PC-3 (cell line): ENCODE measurements around the gene NAP1L4. TPM values are rescaled to one million over a fixed set of nuclear protein-coding genes. Genes with fewer than 3 reads are reported as not detected.

Experiments
- ATAC-seq: fragments of 200-7000 bp; cut with Tn5 transposase; 2 replicates; pipeline ENCODE4 v1.9.1; 2020; ENCODE audit warnings: mild to moderate bottlenecking, moderate library complexity
- BruUV-seq: library from RNA; stranded (reverse); fragments of 400-500 nt; replicated peaks from 2 replicates; lab custom pipeline; 2021; lab: Mats Ljungman, UMichigan
- CTCF ChIA-PET: fragments of 300-600 bp; sonication (Branson Sonifier 250); formaldehyde crosslinking; loops from one replicate; lab custom pipeline; 2022; ENCODE audit warnings: antibody characterized with exemption; lab: Charles Lee
- POLR2A ChIA-PET: fragments of 300-600 bp; sonication (Branson Sonifier 250); formaldehyde crosslinking; loops from one replicate; lab custom pipeline; 2022; ENCODE audit warnings: antibody characterized with exemption; ENCODE audit not compliant: unreplicated experiment; lab: Charles Lee
- DNase-seq: peaks from one replicate; pipeline ENCODE4 v3.0.0-alpha.2; 2015
- H2AFZ ChIP-seq: fragments of 300-600 bp; sonication (generic); 2 replicates; pipeline ENCODE4 v1.6.0; 2016; ENCODE audit warnings: antibody characterized with exemption, low read length
- H3F3A ChIP-seq: fragments of 300-600 bp; sonication (generic); one replicate; pipeline ENCODE4 v1.6.0; 2017; ENCODE audit warnings: antibody characterized with exemption, low read length, control low read depth, mild to moderate bottlenecking; ENCODE audit not compliant: unreplicated experiment
- H3K27ac ChIP-seq: fragments of 300-600 bp; sonication (generic); 2 replicates; pipeline ENCODE4 v1.5.1; 2016; ENCODE audit warnings: mild to moderate bottlenecking, low read length
- H3K27me3 ChIP-seq: fragments of 300-600 bp; sonication (generic); 2 replicates; pipeline ENCODE4 v1.6.1; 2016; ENCODE audit warnings: low read length, mixed read lengths
- H3K36me3 ChIP-seq: fragments of 300-600 bp; sonication (generic); 2 replicates; pipeline ENCODE4 v1.6.1; 2016; ENCODE audit warnings: low read depth, mixed run types, low read length, mixed read lengths
- H3K4me1 ChIP-seq: fragments of 300-600 bp; sonication (generic); 2 replicates; pipeline ENCODE4 v1.5.1; 2016; ENCODE audit warnings: low read length; ENCODE audit not compliant: insufficient read depth
- H3K4me2 ChIP-seq: fragments of 300-600 bp; sonication (generic); 2 replicates; pipeline ENCODE4 v1.6.0; 2016; ENCODE audit warnings: low read length
- H3K4me3 ChIP-seq: fragments of 300-600 bp; sonication (generic); 2 replicates; pipeline ENCODE4 v1.5.1; 2016; ENCODE audit warnings: mild to moderate bottlenecking, low read length, mixed read lengths
- H3K79me2 ChIP-seq: fragments of 300-600 bp; sonication (generic); 2 replicates; pipeline ENCODE4 v1.6.1; 2017; ENCODE audit warnings: low read length, mixed read lengths
- H3K9ac ChIP-seq: fragments of 300-600 bp; sonication (generic); 2 replicates; pipeline ENCODE4 v1.6.0; 2016; ENCODE audit warnings: mild to moderate bottlenecking, low read length
- H3K9me2 ChIP-seq: fragments of 300-600 bp; sonication (generic); replicated peaks from 2 replicates; pipeline ENCODE4 v1.6.1; 2016; ENCODE audit warnings: mixed run types, low read length, mixed read lengths
- H3K9me3 ChIP-seq: fragments of 300-600 bp; sonication (generic); 2 replicates; pipeline ENCODE4 v1.6.1; 2016; ENCODE audit warnings: low read length, mixed read lengths
- H4K20me1 ChIP-seq: fragments of 300-600 bp; sonication (generic); 2 replicates; pipeline ENCODE4 v1.6.1; 2016; ENCODE audit warnings: low read length, mixed read lengths
- EZH2 ChIP-seq: fragments of 300-600 bp; sonication (generic); IDR thresholded peaks from one replicate; pipeline ENCODE4 v1.6.1; 2017; ENCODE audit warnings: antibody characterized with exemption, mild to moderate bottlenecking, low read length; ENCODE audit not compliant: unreplicated experiment
- EZH2phosphoT487 ChIP-seq: fragments of 300-600 bp; sonication (generic); IDR thresholded peaks from 2 replicates; pipeline ENCODE4 v1.6.1; 2018; ENCODE audit warnings: mild to moderate bottlenecking, antibody characterized with exemption, low read length, borderline replicate concordance
- intact Hi-C: fragments of 100-400 bp; cut with micrococcal nuclease; formaldehyde crosslinking; loops from 2 replicates; pipeline ENCODE4 v1.9.0; 2023
- total RNA-seq: library from RNA; depleted of rRNA; stranded (reverse); fragments of >200 nt; gene quantifications from 2 replicates; pipeline ENCODE4 v1.2.3, GENCODE V29; 2014
- TF ChIP-seq, protein P1 (sequence below): fragments of 300-600 bp; sonication (generic); conservative IDR thresholded peaks from 2 replicates; pipeline ENCODE4 v1.5.1; 2017; ENCODE audit warnings: antibody characterized with exemption, low read depth, mild to moderate bottlenecking, low read length

Gene NAP1L4
- total RNA-seq, 1 experiment from 2014 or later: 115 TPM

DNA sequence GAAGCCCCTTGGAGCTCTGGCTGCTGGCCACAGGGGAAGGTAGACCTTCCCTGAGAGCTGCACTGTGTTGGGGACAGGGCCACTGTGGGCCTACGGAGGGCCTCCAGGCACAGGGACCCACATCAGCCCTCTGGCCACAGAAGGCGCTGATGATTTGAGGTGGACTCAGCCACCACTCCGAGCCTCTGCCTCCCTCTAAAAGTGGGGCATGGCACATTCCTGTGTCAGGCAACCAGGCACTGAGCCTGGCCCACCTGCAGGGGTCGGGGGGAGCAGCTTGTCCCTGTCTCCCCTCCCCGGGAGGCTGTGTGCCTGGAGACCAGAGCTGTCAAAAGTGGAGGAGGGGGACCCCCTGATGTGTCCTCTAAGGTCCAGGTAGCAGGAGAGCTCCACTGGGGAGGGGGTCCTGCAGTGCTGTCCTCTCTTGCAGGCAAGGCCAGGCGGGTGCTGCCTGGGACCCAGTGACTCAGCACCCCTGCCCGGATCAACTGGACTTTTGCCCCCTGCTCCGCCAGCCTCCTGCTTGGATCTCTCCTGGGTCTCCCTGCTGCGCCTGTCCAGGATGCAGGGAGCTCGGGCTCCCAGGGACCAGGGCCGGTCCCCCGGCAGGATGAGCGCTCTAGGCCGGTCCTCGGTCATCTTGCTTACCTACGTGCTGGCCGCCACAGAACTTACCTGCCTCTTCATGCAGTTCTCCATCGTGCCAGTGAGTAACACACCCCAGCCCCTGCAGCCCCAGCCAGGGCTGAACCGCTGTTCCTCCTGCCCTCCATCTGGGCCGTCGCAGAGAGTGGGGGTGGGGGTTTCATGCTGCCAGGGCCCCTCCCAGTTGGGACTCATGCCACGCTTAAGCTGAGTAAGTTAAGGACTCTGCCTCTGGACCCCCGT lies 89.1 kb downstream of the NAP1L4 start:
- peak; percentile 1; the same call in 1 of the 2 replicates for ATAC-seq
- Histone ChIP-seq H3K4me2 (peak overlapping the region; percentile 93), H3K4me3 (peak overlapping the region; percentile 73), H3K9ac (peak overlapping the region; percentile 57; the same call in 1 of the 2 replicates), H3K9me2 (no peaks in the 10 kb centered on the region), H3K9me3 (no peaks in the 10 kb centered on the region), H3K27me3 (no peaks in the 10 kb centered on the region), H3K4me1 (peaks cover 45% of the 10 kb centered on the region), H3K36me3 (no peaks in the 10 kb centered on the region), H3K27ac (no peak overlapping the region), H4K20me1 (no peaks in the 10 kb centered on the region), H3F3A (no peaks in the 10 kb centered on the region), H2AFZ (no peak overlapping the region), H3K79me2 (no peaks in the 10 kb centered on the region)
- no peak for DNase-seq
- BruUV-seq: no TSS peak
- intact Hi-C loops: no loop called here
- TF ChIP-seq EZH2 (no peak), EZH2phosphoT487 (no peak)
- TF ChIP-seq, protein P1, sequence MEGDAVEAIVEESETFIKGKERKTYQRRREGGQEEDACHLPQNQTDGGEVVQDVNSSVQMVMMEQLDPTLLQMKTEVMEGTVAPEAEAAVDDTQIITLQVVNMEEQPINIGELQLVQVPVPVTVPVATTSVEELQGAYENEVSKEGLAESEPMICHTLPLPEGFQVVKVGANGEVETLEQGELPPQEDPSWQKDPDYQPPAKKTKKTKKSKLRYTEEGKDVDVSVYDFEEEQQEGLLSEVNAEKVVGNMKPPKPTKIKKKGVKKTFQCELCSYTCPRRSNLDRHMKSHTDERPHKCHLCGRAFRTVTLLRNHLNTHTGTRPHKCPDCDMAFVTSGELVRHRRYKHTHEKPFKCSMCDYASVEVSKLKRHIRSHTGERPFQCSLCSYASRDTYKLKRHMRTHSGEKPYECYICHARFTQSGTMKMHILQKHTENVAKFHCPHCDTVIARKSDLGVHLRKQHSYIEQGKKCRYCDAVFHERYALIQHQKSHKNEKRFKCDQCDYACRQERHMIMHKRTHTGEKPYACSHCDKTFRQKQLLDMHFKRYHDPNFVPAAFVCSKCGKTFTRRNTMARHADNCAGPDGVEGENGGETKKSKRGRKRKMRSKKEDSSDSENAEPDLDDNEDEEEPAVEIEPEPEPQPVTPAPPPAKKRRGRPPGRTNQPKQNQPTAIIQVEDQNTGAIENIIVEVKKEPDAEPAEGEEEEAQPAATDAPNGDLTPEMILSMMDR: no peak
- ChIA-PET POLR2A (no interaction called here), CTCF (interaction anchor here (1.0 kb wide), 1 partner anchor 27 kb away, joined by 3 read pairs; no protein-coding TSS in a partner anchor)

DNA sequence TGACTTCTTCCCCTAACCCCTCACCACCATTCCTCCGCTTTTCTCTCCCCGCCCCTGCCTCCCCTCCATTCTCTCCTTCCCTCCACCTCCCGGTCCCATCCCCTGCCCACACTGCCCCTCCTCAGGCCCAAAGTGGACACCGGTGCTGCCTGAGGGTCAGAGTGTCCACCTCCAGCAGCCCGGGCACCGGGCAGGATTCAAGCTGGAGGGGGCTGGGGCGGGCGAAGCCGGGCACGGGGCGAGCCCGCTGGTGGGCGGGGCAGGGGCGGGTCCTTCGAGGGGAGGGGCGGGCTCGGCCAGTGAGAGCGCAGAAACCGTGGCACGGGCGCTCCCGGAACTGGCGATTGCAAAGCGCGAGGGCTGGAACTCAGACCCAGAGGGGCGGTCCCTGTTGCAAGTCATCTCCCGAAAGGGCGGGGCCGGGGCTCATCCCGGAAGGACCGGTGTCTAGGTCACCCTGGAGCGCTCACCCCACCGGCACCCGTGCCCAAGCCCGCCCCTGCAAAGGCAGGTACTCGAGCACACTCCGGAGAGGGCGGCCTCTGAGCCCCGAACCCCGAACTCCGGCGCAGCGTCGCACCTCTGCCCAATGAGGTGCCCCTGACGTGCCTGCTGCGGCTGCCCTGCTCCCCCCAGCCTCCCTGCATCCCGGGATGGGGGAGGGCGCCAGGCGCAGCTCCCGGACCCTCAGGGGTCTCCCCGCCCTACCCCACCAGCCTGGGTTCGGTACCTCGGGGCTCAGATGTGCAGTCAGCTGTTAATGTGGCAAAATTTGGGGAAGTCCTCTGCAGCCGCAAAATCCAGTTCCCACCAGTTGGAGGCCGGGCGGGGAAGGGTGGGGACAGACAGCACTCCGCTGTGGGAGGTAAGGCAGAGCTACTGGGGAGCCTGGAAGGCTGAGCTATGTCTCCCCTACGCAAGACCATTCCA lies 90.0 kb downstream of the NAP1L4 start:
- peak overlapping the region; percentile 93 for H3K4me2 ChIP-seq
- ChIA-PET CTCF (interaction anchor here (0.7 to 1.0 kb wide), 2 partner anchors 28 to 374 kb away, joined by 3 to 5 read pairs; no protein-coding TSS in a partner anchor), POLR2A (no interaction called here)
- peak; percentile 86 for ATAC-seq
- TF ChIP-seq, protein P1: no peak
- TF ChIP-seq EZH2: no peak
- H2AFZ ChIP-seq: peak overlapping the region; percentile 75
- H3K9me2 ChIP-seq: no peaks in the 10 kb centered on the region
- H3K27me3 ChIP-seq: no peaks in the 10 kb centered on the region
- H3K36me3 ChIP-seq: no peaks in the 10 kb centered on the region
- DNase-seq: peak; percentile 90
- TSS peak; percentile 64 for BruUV-seq
- H3F3A ChIP-seq: no peaks in the 10 kb centered on the region
- intact Hi-C loops: no loop called here
- H3K4me1 ChIP-seq: peaks cover 45% of the 10 kb centered on the region
- peak overlapping the region; percentile 16; the same call in 1 of the 2 replicates for H3K27ac ChIP-seq
- H3K79me2 ChIP-seq: no peaks in the 10 kb centered on the region
- H3K9me3 ChIP-seq: no peaks in the 10 kb centered on the region
- no peaks in the 10 kb centered on the region for H4K20me1 ChIP-seq
- peak overlapping the region; percentile 57 for H3K9ac ChIP-seq
- peak overlapping the region; percentile 73 for H3K4me3 ChIP-seq
